ENCODE results near the gene LTB4R.

Gene LTB4R

DNA sequence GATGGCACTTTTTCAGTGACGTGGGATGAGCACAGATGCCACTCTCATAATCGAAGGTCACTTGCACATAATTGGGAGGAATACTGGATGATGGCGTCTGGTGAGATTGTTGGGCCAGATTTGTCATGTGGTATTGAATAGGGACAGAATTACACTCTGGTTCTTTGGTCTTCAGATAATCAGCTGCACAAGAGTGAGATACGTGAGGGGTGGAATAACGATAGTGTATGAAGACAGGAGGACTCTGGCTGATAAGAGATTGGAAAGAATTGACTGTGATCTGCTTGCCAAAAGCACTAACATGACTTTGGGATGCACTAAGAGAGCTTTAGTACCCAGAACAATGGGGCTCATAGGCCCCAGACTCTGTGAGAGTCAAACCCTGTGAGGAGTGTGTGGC, 32.9 kb upstream of the LTB4R start:
- DNase-seq (ENCODE audit: low read depth): no peak

DNA sequence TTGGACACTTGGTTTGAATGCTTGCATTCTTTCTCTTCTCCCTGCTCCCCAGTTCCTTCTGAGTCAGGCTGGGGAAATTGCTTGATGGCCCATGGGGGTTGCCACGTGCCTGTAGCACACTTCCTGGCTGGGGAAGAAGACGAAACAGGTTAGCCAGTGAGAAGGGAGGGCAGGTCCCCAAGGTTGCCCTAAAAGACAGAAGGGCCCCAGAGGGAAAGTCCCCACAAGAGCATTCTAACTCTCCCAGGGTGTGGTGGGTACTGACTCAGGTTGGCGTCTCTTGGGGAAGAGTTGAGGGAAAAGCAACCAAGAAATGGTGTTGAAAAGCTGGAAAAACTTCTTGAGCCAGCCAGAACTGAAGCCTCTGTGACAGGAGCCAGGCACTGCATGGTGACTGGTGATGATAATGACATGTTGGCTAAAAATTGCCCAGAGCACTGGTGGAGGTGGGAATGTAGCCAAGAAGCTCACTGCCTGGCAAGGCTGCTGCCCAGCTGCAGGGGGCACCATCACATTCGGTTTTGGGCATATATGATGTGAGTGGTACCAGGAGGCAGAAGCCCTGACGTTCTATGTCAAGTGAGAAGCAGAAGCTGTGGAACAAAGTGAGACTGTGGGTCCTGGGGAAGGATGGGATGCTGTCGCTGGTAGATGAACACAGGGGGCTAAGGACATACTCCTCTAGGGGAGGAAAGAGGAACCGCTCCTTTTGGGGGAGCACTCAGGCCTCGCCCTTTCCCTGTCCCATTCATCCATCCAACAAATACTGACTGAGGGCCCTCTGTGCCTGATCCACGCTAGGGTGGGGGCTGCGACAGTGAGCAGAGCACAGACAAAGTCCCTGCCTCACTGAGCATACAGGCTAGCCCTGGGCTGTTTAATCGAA, 31.8 kb upstream of the LTB4R start:
- no peak for DNase-seq (ENCODE audit: low read depth)

DNA sequence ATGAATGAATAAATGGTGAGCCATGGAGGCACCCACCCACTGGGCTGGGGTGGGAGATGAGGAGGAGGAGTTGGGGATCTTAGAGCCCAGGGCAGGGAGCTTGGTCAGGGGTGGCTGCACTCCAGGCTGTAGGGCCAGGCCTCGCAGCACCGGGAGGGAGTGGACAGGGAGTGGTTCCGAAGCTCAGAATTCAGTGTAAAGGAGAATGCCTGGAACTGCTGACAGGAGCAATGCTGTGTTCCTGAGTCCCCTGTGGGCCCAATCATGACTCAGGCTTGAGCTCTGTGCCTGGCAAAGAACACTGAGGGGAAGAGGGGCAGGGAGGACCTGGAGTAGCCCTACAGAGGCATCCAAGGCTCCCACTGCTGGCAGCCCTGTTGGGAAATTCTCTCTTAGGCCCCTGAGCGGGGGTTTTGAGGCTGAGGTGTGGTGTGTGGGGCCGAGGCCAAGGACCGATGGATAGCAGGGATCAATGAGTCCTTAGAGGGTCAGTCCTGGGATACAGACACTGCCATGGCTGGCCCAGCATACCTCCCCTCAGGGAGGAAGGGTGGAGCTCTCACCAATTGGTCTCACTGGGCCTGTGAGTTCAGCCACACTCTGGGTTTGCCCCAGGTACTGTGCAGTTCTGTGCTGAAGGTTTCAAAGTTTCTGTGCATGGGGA, 30.4 kb upstream of the LTB4R start:
- no peak for DNase-seq (ENCODE audit: low read depth)

DNA sequence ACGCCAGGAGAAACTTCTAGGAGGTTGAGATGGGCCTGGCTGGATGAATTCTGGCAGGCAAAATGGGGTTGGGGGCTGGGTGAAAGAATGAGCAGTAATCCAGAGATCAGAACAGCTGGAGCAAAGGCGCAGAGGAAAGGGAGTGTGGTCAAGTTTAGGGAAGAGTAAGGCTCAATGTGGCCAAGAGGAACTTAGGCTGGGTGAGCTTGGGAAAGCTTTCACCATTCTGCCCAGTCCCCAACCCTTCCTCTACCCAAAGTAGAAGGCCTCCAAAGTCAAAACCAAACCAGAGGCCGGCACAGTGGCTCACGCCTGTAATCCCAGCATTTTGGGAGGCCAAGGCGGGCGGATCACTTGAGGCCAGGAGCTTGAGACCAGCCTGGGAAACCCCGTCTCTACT, 29.7 kb upstream of the LTB4R start:
- no peak for DNase-seq (ENCODE audit: low read depth)

DNA sequence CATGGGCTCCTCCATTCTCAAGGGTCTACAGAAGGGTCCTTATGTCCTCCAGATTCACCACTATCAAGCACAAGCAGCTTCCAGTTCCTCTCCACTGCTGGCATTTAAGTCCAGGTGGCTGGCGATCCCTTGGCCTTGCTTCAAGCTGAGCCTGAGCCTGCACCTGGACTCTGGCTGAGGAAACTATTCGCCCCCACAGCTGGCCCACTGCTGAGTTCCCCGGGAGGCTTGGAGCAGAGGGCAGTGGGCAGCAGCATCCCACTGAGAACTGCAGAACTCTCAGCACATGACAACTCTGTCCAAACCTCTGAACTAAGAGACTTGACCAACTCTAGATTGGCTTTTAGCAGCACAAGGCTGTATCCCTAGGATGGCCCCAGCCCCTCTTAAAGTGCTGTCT, 28.6 kb upstream of the LTB4R start:
- DNase-seq (ENCODE audit: low read depth): no peak

DNA sequence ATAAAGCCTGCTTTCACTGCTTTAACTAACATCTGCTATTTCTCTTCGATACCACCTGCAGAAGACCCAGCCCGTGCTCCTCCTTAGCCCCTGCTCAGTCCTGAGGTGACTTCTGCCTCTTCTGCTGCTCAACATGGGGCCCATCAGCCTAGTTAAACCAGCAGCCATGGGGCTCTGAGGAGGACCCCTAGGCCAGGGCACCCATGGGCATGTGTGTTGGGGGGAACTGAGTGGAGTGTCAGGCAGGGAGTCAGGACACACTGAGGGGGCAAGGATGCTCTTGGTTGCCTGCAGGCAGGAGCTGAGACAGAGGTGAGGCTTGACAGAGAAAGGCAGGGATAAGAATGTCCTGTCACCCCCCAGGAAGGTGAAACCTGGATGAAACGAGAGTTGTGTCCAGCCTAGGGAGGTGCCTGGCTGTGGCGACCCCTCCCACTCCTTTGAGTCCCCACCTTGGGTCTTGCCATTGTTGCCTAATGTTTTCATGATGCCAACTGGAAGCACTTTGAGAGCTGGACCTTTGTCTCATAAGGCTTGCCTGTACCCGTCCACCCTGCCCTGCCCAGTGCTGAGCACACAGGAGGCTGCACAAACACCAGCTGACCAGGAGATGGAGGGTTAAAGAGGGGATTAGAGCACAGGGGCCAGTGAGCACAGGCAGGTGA, 27.4 kb upstream of the LTB4R start:
- DNase-seq (ENCODE audit: low read depth): no peak

DNA sequence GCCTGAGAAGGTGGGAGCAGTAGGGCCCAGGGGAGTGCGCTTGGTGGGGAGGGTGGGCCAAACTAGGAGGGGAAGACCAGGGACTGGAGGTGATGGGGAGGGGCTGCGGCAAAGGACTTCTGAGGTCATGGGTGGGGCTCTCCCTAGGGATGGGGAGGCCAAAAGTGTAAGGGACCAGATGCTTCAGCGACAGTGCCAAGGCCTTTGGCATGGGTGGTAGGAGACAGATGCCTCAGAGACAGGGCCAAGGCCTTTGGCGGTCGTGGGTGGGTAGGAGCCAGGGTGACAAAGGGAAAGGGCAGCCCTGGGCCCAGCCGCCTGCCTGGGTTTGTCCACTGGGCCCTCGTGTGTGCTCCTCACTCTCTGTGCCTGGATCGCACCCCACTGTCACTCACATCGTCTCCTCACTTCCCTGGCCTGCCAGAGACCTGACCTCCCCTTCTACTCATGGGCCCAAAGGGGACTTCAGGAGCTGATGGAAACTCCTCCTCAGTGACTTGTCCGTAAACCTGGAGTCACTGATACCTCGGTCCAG, 26.7 kb upstream of the LTB4R start:
- no peak for DNase-seq (ENCODE audit: low read depth)

DNA sequence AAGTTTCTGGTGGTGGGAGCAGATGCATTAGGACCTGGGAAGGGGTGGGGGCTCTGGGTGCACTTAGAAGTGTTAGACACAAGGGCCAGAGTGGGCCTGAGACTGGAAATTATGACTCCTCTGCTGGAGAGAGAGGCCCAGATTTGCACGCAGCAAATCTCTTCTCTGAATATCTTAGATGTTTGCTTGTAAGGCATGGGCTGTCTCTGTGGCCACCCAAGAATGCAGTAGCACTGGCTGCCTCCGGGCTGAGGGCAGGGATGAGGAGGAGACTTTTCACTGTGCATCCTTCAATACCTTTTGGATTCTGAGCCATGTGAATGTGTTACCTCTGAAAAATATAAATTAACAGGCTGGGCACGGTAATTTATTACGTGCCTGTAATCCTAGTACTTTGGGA, 26.0 kb upstream of the LTB4R start:
- no peak for DNase-seq (ENCODE audit: low read depth)

DNA sequence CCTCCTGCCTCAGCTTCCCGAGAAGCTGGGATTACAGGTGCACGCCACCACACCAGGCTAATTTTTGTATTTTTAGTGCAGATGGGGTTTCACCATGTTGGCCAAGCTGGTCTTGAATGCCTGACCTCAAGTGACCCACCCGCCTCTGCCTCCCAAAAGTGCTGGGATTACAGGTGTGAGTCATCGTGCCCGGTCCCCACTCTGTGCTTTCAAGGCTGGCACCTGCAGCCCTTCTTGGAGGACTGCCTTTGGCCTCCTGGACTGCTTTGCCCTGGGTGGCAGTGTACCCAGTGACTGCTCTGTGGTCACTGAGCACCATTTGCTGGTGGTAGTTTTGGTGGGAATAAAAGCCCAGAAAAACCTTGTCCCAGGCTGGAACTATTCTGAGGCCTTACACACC, 24.3 kb upstream of the LTB4R start:
- DNase-seq (ENCODE audit: low read depth): no peak

DNA sequence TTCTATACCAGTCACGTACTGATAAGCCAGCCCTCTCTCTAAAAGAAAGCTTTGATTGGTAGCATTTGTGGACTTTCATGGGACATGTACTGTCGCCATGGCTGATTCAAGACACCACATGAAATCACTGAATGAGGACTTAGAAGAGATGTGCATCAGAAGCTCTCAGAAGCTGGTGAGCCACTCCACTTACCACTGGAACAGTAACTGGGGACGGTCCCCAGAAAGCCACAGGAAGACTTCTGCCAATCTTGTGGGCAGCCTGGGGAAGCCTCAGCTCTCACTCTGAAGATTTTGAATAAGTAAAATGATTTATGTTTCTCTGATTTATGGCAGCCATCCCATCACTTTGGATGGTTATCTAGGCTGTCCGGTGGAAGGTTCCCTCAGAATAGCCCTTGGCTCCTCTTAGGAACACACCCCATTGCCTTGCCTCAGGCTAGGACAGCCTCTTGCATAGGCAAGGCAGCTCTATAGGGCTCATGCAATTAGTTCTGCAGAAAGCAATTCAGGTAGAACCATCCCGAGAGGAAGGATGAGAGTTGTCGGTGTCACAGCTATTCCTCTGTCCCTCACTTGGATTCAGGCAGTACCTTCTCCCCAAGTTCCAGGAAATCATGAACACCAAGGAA, 21.5 kb upstream of the LTB4R start:
- no peak for DNase-seq (ENCODE audit: low read depth)

DNA sequence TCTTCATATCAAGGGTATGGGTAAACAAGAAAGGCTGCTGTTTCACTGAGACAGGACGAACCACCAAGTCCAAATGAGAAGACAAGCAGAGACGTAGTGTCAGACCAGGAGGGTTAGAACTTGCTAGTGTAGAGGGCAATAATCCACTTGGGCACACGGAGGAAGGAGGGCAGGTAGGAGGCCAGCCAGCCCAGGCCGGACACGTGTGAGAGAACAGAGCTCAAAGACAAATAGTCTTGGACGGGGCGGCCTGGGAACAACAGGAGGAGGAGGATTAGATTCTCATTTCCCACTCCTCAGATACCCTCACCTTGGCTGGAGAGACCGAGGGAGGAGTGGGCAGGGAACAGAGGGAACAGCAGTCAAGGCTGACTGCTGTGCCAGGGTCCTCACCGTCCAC, 20.6 kb upstream of the LTB4R start:
- DNase-seq (ENCODE audit: low read depth): no peak

DNA sequence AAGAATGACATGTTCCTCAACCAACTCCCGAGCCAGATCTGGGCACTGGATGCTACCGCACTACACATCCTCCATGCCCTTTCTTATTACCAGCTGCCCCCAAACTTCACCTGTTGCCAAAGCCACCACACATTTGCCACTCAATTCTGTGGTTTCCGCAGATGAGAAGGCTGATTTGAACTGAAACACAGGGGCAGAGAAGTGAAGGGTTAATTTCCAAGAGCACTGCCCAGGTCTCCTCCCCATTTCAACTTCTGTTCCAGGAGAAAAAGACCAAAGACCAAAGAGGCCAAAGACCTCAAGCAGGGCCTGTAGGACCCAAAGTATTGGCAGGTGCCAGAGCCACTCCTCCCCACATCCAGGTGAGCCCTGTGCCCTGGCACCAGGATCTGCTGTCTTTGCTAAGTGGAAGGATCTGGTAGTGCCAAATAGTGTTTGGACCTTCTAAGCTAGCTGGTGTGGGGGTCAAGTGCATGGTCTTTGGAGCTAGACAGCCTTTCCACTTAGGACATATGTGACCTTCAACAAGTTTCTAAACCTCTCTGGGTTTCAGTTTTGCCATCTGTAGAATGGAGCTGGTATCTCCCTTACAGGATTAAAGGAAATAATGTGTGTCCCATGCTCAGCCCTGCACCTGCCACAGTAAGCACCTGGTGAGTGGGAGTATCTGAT, 19.7 kb upstream of the LTB4R start:
- no peak for DNase-seq (ENCODE audit: low read depth)

DNA sequence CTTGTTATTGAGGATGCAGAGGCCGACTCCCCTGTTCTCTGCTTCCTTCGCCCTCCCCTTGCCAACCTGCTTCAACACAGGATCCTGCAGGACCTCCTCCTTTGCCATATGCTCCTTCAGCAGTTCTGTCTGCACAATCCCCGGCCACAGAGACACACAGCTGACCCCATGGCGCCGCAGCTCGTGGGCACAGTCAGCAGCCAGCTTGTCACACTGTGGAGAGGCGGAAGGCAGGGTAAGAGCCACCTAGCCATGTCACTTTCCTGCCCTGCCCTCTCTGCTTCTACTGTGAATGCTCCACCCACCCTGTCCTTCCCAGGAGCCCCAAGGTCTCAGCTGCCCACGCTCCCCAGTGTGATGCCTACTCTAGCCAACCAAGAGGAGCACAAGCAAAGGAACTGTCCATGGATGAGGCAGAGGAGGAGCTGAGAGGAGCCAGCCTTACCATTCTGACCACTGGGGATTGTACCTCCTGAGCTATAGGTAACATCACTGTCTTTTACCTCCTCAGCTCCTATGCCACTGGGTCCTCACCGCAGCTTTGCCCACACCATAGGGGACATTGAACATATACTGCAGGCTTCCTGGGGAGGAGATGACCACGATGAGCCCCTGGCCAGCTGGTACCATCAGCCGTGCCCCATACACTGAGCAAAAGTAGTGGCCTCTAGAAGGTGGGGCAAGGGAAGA, 19.0 kb upstream of the LTB4R start:
- no peak for DNase-seq (ENCODE audit: low read depth)

DNA sequence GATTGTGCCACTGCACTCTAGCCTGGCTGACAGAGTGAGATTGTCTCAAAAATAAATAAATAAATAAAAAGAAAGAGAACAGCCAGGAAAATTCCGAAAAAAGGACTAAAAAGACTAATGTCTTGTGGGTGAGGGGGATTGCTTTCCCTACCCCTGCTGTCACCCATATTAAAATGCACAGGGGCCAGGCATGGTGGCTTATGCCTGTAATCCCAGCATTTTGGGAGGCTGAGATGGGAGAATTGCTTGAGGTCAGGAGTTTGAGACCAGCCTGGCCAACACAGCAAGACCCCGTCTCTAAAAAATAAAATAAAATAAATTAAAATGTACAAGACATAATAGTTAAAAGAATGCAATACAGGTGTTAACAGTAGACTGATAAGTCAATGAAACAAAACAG, 17.8 kb upstream of the LTB4R start:
- no peak for DNase-seq (ENCODE audit: low read depth)

DNA sequence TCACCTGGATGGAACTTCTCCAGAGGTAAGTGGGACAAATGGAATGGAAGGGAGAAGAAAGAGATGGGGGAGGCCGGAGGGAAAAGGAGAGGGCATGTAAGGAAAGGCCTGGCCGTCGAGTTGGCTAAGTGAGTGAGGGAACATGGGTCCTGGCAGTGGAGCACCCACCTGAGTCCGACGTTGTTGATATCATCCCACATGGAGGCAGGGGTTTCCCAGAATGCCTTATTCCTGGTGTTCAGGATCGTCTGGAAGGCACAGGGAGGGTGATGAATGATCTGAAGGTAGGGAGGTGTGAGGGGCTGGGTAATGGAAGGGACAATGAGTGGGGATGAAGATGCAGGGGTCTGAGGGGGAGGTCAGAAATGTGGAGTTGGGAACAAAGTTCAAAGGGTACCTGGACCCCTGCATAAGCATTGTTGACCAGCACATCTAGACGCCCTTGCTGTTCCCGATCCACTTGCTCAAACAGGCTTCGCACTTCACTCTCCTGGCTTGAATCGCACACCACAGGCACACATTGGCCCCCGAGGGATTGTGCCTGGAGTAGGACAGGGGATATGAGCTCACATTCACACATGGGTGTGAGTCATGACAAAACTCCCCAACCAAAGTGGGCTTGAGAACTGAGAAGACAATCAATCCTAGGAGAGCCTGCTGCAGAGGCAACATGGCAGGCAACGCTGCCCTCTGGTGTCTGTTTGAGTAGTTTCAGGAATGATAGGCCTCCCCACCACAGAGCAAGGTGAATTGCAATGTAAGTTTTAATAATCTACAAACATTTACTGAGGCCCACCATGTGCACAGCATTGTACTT, 14.8 kb upstream of the LTB4R start:
- DNase-seq (ENCODE audit: low read depth): peak; percentile 73

DNA sequence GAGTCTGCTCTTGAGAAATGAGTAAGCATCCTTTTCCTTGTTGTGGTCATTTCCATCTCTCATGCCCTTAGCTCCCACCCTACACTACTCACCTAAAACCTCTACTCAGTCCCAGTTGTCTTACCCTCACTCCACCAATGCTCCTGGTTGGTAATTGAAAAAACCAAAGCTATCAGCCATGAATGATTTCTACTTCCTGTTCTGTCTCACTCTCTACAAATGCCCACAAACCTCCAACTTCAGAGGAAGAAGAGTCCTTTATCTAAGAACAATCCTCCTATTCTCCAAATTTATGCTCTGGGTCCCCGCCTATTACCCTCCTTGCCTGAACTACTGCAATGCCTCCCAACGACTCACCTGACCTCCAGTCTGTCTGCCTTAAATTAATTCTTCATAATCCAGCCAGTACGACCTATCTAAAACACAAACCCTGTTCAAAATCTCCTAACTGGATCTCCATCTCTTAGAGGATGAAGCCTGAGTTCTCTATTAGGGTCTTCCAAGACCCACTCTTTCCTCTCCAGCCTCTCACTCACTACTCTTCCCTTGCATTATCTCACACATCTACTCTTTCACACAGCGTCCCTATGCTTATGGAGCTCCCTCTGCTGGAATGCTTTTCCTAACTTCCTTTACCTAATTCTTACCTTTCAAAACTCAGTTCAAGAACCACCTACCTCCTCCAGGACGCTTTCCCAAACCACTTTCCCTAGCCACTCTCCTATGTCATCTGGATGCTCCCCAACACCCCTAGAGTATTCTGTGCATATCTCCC, 13.9 kb upstream of the LTB4R start:
- DNase-seq (ENCODE audit: low read depth): no peak

DNA sequence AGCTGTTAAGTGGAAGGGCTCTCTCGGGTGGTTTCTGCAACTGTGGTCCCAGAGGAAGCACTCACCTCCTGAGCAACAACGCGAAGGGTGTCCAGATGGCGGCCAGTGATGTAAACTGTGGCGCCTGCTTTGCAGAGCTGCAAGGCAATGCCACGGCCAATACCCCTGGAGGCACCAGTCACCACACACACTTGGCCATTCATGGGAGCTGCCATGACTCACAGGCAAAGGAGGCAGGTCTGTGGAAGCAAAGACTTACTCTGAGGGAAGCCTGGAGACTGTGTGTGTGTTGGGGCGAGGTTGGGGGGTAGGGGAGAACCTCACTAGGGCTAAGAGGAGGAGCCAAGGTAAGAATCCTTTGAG, 12.4 kb upstream of the LTB4R start:
- no peak for DNase-seq (ENCODE audit: low read depth)

DNA sequence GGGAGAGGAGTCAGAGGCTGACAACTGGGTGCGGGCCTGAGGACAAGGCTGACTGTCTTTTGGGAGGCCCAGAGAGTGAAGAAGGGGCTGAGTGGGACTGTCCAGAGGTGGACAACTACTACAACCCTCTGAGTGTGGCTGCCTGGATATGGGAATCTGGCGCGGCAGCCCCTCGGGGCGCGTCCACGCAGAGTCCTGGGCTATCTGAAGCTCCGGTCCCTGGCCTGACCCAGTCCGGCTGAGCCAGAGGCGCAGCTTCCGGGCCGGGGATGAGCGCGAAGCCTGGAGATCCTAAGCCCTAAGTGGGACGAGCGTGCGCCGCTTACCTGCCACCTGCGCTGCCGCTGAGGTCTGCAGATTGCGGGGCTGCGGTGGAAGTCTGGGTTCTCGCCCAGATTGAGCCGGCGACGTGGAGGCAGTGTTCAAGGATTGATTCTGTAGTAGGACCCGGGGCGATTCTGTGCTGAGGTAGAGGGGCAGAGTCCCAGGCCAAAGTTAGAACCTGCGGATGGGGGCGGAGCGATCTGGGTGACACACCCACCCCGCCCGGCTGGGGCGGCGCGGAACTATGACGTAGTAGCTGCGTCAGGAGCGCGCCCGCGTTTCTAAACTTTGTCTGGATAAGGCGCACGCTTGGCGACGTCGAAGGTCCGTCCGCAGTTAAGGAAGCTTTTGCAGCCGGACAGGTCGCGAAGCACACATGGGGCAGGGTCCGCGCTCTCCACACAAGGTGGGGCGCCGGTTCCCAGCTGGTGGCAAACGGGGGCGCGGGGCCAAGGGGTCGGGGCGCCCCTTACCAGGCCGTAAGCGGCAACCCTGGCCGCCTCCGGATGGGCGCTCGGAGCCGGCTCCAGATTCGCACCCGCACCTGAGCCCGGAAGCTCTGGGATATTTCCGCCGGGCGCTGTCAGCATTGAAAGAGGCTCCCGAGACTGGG, 11.8 kb upstream of the LTB4R start, which contains the start of the genes DHRS1 and NOP9:
Gene DHRS1, minus strand, starts transcription at position 526 of the 937 bp plus-strand sequence. CDS start 674 bp downstream, outside the sequence.
Gene NOP9, plus strand, starts transcription at position 596 of the 937 bp plus-strand sequence. Its CDS starts 105 bp downstream, at position 701.
- DNase-seq (ENCODE audit: low read depth): peak; percentile 76
